MG63 (cell line): ENCODE data around the gene TRAF1. TPM values are rescaled to one million over a fixed set of nuclear protein-coding genes. Genes with fewer than 3 reads are reported as not detected.

Experiments used
- DNase-seq: peaks from one replicate; pipeline ENCODE4 v3.0.0-alpha.2; 2020
- H3K27me3 ChIP-seq: fragments of 250-450 bp; sonication (Bioruptor Pico); 2 replicates; pipeline ENCODE4 v1.5.1; 2020; ENCODE audit warnings: mild to moderate bottlenecking, moderate library complexity
- H3K36me3 ChIP-seq: fragments of 250-450 bp; sonication (Bioruptor Pico); 2 replicates; pipeline ENCODE4 v1.5.1; 2020; ENCODE audit warnings: mild to moderate bottlenecking, moderate library complexity
- H3K4me3 ChIP-seq: fragments of 250-450 bp; sonication (Bioruptor Pico); 2 replicates; pipeline ENCODE4 v1.5.1; 2020; ENCODE audit warnings: mild to moderate bottlenecking, moderate library complexity
- H3K9me3 ChIP-seq: fragments of 250-450 bp; sonication (Bioruptor Pico); 2 replicates; pipeline ENCODE4 v1.5.1; 2020; ENCODE audit warnings: mild to moderate bottlenecking, moderate library complexity
- total RNA-seq: library from RNA; depleted of rRNA; stranded (reverse); fragments of >200 nt; shearing (Covaris generic); gene quantifications from 2 replicates; pipeline ENCODE4 v1.2.3, GENCODE V29; 2014; ENCODE audit warnings: low replicate concordance

The TRAF1 gene
- total RNA-seq, 1 experiment from 2014 or later = 0.79 TPM

DNA sequence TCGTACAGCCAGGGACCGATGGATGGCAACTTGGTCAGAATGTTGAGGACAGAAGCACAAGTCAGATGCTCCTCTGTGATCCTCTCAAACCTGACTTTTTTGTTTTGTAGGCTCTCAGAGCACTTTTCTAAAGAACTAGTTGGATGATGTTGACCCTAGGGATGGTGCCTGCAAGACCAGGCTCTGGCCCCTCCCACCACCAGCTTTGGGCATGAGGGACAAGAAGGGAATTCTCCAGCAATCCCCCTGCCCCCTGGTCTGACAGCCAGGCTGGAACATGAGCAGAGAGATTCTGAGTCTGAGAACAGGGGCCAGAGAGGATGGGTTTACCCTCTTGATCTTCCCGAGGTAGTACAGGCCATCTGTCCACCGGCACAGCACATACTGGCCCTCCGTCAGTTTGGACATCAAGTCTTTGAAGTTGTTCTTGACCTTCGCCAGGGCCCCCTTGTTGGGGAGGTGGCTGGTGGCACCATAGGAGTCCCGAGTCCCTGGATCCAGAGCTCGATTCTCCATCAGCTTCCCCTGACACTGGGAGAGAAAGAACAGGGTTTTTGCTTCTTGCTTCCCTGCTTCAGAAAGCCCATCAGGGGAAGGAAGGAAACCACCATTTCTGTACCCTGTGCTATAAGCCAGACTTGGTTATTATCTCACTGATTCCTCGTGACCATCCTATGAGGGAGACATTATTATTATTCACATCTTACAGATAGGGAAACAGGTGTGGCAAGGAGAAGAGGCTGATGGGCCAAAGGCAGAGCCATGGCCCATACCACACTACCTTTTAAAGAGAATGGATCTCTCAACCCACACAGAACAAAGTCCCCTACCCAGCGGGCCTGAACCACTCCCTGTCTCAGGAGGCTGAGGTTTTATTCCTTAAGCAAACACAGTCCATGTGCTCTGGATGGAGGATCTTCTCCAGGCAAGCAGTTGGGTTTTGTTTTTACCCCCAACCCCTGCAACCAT, 52.1 kb downstream of the TRAF1 start:
- no peak for DNase-seq
- Histone ChIP-seq H3K27me3 (no peaks in the 10 kb centered on the region), H3K36me3 (peaks cover 54% of the 10 kb centered on the region), H3K9me3 (no peaks in the 10 kb centered on the region), H3K4me3 (no peak overlapping the region)

DNA sequence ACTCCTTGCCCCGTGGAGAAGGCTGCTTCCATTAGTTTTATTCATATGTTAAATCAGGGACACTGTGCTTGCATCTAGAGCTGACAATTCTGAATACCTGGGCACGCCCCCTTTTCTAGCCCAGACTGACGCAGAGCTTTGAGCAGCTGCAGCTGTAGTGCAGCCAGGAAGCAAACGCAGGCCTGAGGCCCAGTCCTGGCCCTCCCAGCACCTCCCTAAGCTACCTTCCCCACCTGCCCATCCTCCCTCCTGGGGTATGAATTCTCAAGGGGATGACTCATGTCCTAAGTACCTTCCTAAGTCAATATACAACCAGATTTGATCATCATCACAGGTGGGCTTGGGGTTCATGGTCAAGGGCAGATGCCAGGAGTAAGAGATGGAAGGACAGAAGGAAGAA, 53.1 kb downstream of the TRAF1 start:
- Histone ChIP-seq H3K27me3 (no peaks in the 10 kb centered on the region), H3K4me3 (no peak overlapping the region), H3K9me3 (no peaks in the 10 kb centered on the region), H3K36me3 (peaks cover 60% of the 10 kb centered on the region)
- no peak for DNase-seq

DNA sequence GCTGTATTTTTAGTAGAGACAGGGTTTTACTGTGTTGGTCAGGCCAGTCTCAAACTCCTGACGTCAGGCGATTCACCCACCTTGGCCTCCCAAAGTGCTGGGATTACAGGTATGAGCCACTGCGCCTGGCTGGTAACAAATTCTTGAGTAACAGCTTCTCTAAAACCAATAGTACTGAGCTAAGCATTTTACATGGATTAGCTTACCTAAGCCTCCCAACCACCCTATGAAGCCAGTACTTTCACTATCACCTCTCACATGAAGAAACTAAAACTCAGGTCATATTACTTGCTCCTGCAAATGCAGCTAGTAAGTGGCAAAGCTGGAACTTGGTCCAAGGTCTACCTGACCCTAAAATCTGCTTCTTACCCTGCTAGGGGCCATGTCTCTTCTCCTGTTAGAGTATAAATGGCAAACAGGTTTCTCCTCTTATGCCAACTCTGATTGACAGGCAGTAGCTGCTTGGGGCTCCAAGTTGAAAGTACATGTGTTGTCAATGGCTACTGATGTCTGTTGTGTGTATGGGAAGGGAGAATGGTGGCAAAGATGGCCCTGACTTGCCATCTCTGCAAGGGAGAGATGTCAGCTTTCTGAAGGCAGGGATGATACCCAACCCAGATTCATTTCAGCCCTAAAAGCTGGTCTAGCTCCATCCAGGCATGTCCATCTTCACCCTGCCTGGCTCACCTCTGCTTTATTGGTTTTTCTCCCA, 53.6 kb downstream of the TRAF1 start:
- H3K9me3 ChIP-seq = no peaks in the 10 kb centered on the region

DNA sequence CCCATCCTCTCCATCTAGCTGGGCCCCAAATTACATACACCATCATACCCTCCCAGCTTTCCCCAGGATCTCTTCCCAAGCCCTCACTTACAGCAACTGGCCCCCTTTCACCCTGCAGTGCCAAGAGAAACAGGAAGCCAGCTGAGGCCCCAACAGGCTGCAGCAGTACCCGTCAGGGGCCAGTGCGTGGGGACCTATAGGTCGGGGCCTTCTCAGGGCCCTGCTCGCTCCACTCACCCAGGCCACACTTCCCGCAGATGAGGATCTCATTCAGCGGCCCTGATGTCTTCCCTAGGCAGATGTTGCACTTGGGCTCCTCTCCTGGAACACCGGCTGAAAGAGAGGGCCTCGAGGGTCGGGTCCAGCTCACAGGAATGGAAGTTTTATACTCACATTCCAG, 56.4 kb downstream of the TRAF1 start:
- Histone ChIP-seq H3K36me3 (peaks cover 81% of the 10 kb centered on the region), H3K4me3 (no peak overlapping the region), H3K27me3 (no peaks in the 10 kb centered on the region), H3K9me3 (no peaks in the 10 kb centered on the region)
- DNase-seq = no peak

More for the DNA sequence above, 53.6 kb downstream of the TRAF1 start:
- Histone ChIP-seq H3K27me3 (no peaks in the 10 kb centered on the region), H3K4me3 (no peak overlapping the region), H3K36me3 (peaks cover 65% of the 10 kb centered on the region)
- no peak for DNase-seq

DNA sequence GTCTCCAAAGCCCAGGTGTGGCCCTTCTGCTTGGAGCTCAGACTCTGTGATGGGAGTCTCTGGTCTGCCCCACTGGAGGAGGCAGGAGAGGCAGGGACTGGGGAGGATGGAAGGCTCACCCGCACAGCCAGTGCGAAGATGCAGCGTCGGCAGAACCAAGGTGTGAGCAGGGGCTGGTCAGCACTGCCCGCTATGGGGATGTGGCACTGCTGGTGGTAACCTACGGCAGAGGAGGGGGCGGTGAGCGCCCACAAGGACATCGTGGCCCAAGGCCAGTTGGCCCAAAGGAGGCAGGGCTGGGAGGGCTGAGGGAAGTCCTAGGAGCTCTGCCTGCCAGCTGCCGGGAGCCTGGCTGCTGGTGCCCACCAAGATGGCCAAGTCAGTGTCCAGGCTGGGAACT, 56.9 kb downstream of the TRAF1 start:
- Histone ChIP-seq H3K36me3 (peaks cover 80% of the 10 kb centered on the region), H3K27me3 (no peaks in the 10 kb centered on the region), H3K9me3 (no peaks in the 10 kb centered on the region), H3K4me3 (no peak overlapping the region)
- DNase-seq = no peak

DNA sequence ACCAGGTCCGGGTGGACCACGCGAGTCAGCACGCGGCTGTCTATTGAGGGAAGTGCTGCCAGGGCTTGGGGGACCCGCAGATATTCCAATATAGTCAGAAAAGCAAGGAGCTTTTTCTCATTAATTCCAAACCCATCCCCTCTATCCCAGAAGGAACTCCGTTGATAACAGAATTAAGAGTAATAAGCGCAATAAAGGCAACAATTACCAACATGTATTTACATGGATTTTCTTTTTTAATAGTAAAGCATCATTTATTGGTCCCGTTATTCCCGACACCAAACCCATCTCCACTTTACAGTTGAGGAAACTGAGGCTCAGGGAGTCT, 57.3 kb downstream of the TRAF1 start:
- Histone ChIP-seq H3K4me3 (no peak overlapping the region), H3K36me3 (peaks cover 76% of the 10 kb centered on the region), H3K9me3 (no peaks in the 10 kb centered on the region), H3K27me3 (no peaks in the 10 kb centered on the region)
- no peak for DNase-seq

DNA sequence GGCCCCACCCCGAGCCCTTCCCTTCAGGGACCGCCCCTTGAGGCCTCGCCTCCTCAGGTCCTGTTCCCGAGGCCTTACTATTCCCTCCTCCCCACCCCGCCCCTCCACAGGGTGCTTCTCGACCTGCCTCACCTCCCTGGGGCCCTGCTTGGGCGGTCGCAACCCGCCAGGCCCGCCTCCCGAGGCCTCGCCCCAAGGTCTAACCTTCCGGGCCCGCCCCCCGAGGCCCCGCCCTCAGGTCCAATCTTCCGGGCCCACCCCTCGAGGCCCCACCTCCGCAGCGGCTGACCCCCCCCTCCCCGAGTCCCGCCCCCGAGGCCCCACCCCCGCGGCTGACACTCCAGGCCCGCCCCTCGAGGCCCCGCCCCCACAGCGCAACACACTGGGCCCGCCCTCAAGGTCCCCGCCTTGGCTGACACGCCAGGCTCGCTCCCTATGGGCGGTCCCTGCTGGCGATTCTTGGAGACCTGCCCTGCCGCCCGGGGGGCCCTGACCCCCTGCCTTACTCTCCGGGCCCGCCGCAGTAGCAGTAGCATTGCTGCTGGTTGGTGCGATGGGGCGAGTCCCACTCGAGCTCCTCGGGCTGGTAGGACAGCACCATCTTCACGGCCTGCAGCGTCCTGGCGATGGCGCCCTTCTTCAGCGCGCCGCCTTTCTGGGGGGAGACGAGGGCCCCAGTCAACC, 57.8 kb downstream of the TRAF1 start:
- peak; percentile 27 for DNase-seq
- Histone ChIP-seq H3K4me3 (no peak overlapping the region), H3K36me3 (peaks cover 71% of the 10 kb centered on the region), H3K9me3 (no peaks in the 10 kb centered on the region), H3K27me3 (no peaks in the 10 kb centered on the region)

DNA sequence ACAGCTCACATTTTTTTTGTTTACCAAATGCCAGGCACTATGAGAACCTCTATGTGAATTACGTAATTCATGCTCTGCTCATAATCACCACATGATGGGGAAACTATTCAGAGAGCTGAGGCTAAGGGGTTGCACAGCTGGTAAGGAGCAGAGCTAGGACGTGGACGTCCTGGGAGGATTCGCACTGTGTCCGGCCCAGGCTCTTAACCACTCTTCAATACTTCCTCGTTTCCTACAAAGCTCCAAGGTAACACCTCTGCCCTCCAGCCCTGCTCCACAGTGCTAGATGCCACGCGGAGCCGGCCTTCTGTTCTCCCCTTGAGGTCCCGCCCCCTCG, 58.3 kb downstream of the TRAF1 start:
- H3K9me3 ChIP-seq = no peaks in the 10 kb centered on the region
- DNase-seq = no peak

DNA sequence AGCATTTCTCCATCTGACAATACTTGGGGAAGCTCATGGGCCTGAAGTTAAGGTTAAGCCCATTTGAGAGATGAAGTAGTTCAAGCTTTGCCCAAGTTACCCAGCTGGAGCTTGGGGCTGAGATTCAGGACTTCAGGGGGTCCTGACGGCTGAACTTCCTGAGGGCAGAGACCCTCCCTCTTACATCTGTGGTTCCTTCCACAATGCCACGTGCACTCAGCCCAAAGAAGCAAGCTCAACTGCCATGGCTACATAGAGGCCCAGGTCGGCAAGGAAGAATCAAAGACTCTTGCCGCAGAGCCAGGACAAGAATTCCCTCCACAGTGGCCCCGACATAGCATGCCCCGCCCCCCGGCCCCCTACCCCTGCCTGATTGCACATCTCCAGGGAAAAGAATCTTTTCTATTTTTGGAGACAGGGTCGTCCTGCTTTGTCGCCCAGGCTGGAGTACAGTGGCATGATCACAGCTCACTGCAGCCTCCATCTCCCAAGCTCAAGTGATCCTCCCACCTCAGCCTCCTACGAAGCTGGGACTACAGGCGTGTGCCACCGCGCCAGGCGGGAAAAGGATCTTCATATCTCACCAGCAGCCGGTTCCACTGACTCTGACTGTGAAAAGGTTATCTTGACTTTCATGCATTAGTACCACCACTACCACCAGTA, 58.8 kb downstream of the TRAF1 start:
- Histone ChIP-seq H3K36me3 (peaks cover 61% of the 10 kb centered on the region), H3K4me3 (no peak overlapping the region), H3K9me3 (no peaks in the 10 kb centered on the region), H3K27me3 (no peaks in the 10 kb centered on the region)
- DNase-seq = no peak

More for the DNA sequence above, 58.3 kb downstream of the TRAF1 start:
- Histone ChIP-seq H3K4me3 (no peak overlapping the region), H3K27me3 (no peaks in the 10 kb centered on the region), H3K36me3 (peaks cover 66% of the 10 kb centered on the region)

DNA sequence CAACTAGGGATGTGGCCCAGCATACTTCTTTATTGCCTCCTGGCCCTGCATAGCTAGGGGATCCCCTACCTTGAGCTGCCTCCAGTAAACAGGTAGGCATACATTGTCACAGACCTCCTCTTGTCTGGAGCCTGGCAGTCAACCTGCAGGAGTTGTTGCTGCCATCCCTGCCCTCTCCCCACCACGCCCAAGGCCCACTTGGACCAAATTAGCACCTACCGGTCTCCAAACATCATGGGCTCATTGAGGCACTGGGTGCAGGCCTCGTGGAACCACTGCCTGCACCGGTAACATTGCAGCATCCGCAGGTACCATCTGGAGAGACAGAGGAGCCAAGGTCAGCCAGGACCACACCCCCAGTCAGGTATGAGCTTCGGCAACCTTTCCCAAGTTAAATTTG, 59.9 kb downstream of the TRAF1 start:
- Histone ChIP-seq H3K9me3 (no peaks in the 10 kb centered on the region), H3K27me3 (no peaks in the 10 kb centered on the region), H3K36me3 (peaks cover 63% of the 10 kb centered on the region), H3K4me3 (no peak overlapping the region)
- no peak for DNase-seq

DNA sequence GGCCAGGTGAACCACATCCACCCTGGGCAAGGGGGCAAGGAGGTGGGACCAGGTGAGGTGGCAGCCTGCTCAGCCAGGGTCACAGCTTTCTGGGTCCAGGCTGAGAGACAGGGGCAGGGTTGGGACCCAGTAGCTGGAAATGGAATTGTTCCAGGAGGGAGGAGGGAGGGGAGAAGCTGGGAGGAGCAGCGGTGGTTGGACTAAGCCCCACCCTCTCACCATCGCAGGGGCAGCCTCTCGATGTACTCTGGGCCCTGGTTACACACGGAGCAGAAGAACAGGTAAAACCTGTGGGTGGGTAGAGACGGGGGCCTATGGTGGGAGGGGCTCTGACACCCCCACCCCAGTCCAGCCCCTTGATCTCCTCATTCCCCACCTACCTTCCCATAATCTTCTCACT, 60.8 kb downstream of the TRAF1 start:
- no peak for DNase-seq
- Histone ChIP-seq H3K36me3 (peaks cover 62% of the 10 kb centered on the region), H3K27me3 (no peaks in the 10 kb centered on the region), H3K9me3 (no peaks in the 10 kb centered on the region), H3K4me3 (no peak overlapping the region)

DNA sequence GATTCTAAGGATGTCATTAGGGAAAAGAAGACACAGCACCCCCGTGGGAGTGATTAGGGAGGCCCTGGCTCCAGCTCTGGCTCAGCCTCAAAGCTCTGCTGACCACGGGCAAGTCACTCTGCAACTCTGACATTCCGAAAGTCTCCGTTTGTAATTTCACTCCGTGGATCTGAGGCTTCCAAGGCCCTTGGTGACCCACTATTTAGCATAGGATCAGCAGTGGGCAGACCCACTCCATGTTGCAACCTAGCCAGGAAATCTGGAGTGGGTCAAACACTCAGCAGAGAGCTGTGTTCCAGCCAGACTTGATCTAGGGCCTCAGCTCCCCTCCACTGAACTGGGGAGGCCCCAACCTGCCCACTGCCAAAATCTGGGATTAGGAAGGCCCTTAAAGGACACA, 61.4 kb downstream of the TRAF1 start:
- Histone ChIP-seq H3K36me3 (peaks cover 62% of the 10 kb centered on the region), H3K9me3 (no peaks in the 10 kb centered on the region), H3K27me3 (no peaks in the 10 kb centered on the region), H3K4me3 (no peak overlapping the region)
- DNase-seq = no peak

DNA sequence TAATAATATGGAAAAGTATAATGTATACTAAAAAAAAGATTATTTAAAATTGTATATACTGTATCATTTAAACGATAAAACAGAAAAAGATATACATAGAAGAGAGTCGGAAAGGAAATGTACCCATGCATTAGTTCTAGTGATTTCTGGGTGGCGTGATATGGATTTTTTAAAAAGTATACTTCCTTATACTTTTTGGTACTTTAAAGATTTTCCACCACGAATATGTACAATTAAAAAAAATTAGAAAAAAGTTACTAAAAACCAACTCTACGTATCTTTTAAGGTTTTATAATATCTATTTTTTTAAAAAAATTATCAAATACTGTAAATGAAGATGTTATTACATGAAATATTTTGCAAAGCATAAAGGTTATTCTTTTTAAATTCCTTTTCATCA, 61.9 kb downstream of the TRAF1 start:
- Histone ChIP-seq H3K9me3 (no peaks in the 10 kb centered on the region), H3K4me3 (no peak overlapping the region), H3K27me3 (no peaks in the 10 kb centered on the region), H3K36me3 (peaks cover 64% of the 10 kb centered on the region)
- DNase-seq = no peak

DNA sequence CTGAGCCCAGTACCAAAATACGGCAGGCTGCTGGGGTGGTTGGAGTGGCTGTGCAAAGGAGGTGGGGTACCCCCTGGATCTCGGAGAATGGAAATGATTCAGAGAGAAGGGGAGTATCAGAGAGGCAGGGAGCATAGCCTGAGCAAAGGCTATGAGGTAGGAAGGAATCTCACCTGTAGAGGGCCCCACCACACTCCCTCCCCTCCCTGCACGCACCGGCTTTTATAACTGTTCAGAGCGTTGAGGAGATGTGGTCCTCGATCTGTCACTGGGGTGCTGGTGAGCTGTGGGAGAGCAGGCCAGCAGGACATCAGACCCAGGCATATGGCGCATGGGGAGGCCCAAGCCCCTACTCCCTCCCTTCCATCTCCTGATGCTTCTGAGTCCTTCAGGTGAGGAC, 62.8 kb downstream of the TRAF1 start:
- Histone ChIP-seq H3K9me3 (no peaks in the 10 kb centered on the region), H3K4me3 (no peak overlapping the region), H3K27me3 (no peaks in the 10 kb centered on the region), H3K36me3 (peaks cover 62% of the 10 kb centered on the region)
- no peak for DNase-seq

DNA sequence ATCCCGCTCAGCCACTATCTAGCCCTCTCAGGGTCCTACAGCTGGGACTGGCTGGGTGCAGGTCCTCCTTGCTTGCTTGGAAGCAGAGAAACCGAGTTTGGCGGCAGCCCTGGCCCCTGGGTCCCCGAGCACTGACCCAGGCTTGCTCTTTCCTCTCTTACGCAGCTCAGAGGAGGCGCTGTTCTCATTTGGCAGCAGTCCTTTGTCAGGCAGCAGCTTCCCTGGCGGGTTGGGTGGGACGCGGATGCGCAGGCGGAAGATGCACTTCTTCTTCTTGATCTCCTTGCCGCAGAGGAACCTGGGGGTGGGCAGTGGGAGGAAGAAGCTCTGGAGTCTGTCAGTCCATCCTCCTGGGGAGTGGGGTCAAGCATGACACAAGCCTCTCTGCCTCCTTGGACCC, 64.1 kb downstream of the TRAF1 start:
- Histone ChIP-seq H3K27me3 (no peaks in the 10 kb centered on the region), H3K9me3 (no peaks in the 10 kb centered on the region), H3K36me3 (peaks cover 68% of the 10 kb centered on the region), H3K4me3 (no peak overlapping the region)
- DNase-seq = no peak

DNA sequence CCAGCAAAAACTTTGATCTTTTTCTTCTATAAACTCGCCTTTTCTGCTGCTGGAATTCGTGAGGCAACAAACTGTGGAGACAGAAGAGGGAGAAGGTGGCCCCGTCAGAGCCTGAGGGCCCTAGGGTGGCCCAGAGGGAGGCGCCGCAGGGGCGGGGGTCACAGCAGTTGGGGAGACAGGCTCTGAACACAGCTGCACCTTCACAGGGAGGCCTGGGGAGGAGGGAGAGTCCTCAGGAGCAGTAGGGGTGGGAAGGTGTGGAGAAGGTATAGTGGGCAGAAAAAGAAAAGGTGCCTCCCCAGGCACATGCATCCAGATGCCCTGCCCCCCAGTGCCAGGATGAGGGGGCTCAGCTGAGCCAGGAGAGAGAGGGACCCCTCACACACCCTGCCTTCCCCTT, 64.7 kb downstream of the TRAF1 start:
- no peaks in the 10 kb centered on the region for H3K9me3 ChIP-seq
- H3K4me3 ChIP-seq = no peak overlapping the region
- H3K27me3 ChIP-seq = no peaks in the 10 kb centered on the region
- peaks cover 63% of the 10 kb centered on the region for H3K36me3 ChIP-seq
- no peak for DNase-seq

DNA sequence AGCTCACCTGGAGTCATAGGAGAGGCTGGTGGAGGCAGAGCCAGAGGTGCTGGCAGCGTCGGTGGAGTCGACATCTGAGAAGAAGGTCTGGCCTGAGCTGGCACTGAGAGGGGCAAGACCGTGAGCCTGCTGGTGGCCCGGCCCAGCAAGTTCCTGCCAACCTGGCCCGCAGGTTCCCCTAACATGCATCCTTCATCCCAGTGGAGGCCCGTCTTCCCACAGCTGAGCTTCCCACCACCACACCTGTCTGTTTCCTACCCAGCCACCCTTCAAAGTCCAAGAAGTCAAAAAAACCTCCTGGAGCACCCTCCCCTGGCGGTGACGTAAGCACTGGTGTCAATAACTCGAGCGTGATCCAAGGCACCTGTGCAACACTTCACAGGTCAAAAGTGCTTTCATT, 66.5 kb downstream of the TRAF1 start:
- DNase-seq = no peak
- H3K9me3 ChIP-seq = no peaks in the 10 kb centered on the region
- no peak overlapping the region for H3K4me3 ChIP-seq
- peaks cover 52% of the 10 kb centered on the region for H3K36me3 ChIP-seq
- no peaks in the 10 kb centered on the region for H3K27me3 ChIP-seq
